C4-2B (cell line): ENCODE results near the gene NFIC.
"Not testable (repeated sequence)": the region's sequence is repeated elsewhere in the genome, so short reads cannot be mapped to it uniquely, and the experiment has no call there.

ENCODE experiments used
- H3K27ac ChIP-seq: fragments of 450-650 bp; 2 replicates; pipeline ENCODE4 v1.5.1; 2017
- ZFX ChIP-seq: fragments of 450-650 bp; IDR thresholded peaks from 2 replicates; pipeline ENCODE4 v1.6.1; 2017
- TF ChIP-seq, protein P1 (sequence below): fragments of 450-650 bp; conservative IDR thresholded peaks from 2 replicates; pipeline ENCODE4 v1.5.1; 2017; ENCODE audit warnings: mild to moderate bottlenecking

The NFIC gene

DNA sequence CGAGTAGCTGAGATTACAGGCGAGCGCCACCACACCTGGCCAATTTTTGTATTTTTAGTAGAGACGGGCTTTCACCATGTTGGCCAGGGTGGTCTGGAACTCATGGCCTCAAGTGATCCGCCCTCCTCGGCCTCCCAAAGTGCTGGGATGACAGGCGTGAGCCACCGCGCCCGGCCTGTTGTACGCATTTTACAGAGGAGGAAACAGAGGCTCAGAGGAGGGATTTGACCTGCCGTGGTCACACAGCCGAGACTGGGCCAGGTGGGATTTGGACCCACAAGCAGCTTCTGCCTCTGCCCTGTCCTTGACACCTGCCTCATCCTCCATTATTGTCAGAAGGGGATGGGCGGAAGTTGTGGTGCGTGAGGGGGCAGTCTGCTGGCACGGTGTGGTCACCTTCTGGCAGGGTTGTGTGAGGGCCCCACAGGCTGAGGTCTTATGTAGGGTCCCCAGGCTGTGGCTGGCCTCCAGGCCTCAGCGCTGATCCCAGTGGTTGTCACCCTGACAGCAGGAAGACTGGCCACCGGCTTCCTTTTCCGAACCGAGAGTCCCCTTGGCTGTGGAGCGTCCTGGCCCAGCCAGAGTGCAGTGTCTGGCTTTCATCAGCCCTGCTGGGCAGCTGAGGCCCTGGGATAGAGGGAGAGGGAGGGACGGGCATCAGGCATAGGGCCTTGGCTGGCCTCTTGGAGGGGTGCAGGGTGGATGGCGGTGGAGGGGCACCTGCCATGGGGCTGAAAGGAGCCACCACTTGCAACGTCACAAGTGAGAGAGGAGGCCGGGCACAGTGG lies 20.3 kb downstream of the NFIC start:
- no peak overlapping the region for H3K27ac ChIP-seq
- TF ChIP-seq ZFX, result no peak
- TF ChIP-seq, protein P1, sequence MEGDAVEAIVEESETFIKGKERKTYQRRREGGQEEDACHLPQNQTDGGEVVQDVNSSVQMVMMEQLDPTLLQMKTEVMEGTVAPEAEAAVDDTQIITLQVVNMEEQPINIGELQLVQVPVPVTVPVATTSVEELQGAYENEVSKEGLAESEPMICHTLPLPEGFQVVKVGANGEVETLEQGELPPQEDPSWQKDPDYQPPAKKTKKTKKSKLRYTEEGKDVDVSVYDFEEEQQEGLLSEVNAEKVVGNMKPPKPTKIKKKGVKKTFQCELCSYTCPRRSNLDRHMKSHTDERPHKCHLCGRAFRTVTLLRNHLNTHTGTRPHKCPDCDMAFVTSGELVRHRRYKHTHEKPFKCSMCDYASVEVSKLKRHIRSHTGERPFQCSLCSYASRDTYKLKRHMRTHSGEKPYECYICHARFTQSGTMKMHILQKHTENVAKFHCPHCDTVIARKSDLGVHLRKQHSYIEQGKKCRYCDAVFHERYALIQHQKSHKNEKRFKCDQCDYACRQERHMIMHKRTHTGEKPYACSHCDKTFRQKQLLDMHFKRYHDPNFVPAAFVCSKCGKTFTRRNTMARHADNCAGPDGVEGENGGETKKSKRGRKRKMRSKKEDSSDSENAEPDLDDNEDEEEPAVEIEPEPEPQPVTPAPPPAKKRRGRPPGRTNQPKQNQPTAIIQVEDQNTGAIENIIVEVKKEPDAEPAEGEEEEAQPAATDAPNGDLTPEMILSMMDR, result no peak

- TF ChIP-seq ZFX, result no peak
- TF ChIP-seq, protein P1, result no peak
- H3K27ac ChIP-seq, result no peak overlapping the region
Measured at GRCh38 chr19:3387645-3388589, 21.5 kb downstream of the NFIC start.

- no peak for TF ChIP-seq ZFX
- TF ChIP-seq, protein P1, result no peak
- no peak overlapping the region for H3K27ac ChIP-seq
Measured at GRCh38 chr19:3389446-3389778, 23.0 kb downstream of the NFIC start.

DNA sequence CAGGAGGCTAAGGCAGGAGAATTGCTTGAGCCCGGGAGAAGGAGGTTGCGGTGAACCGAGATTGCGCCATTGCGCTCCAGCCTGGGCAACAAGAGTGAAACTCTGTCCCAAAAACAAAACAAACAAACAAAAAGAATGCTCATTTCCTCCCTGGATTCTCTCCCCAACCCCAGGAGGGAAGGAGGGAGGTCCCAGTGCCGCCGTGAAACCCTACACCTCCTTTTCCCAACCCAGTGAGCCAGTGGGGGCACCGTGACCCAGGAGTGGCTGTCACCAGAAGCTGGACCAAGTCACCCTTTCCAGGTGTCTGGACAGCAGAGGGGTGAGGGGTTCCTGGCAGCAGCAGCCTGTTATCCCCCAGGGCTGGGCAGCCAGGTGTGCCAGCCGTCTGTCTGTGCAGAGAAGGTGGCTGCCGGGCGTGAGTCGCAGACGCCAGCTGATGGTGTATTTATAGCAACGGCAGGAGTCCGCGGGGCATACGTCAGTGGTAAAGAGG lies 23.5 kb downstream of the NFIC start:
- TF ChIP-seq, protein P1, result no peak
- no peak for TF ChIP-seq ZFX
- no peak overlapping the region for H3K27ac ChIP-seq

GRCh38 chr19:3391911-3392310 lies 25.5 kb downstream of the NFIC start:
- H3K27ac ChIP-seq, result not testable (repeated sequence)

- TF ChIP-seq ZFX, result no peak
- TF ChIP-seq, protein P1, result no peak
- H3K27ac ChIP-seq, result no peak overlapping the region
Measured at GRCh38 chr19:3392480-3392879, 26.1 kb downstream of the NFIC start.

GRCh38 chr19:3396881-3397265 lies 30.5 kb downstream of the NFIC start:
- H3K27ac ChIP-seq, result no peak overlapping the region; the same call in 1 of the 2 replicates
- TF ChIP-seq, protein P1, result no peak
- no peak for TF ChIP-seq ZFX
